GM08714 (cell line): Measurements from ENCODE around the gene CCDC8.
"Not testable (repeated sequence)": the region's sequence is repeated elsewhere in the genome, so short reads cannot be mapped to it uniquely, and the experiment has no call there.

ENCODE experiments used
- H3K4me3 ChIP-seq: fragments of 200-500 bp; sonication (Bioruptor generic); 2 replicates; pipeline ENCODE4 v1.5.1; 2014; ENCODE audit warnings: mild to moderate bottlenecking, low read length, inconsistent platforms
- ZNF274 ChIP-seq: IDR thresholded peaks from 2 replicates; pipeline ENCODE4 v1.6.1; 2012; ENCODE audit warnings: mild to moderate bottlenecking, low read depth, low read length

CCDC8 gene

GRCh38 chr19:46442808-46443450 is 29.6 kb upstream of the CCDC8 start:
- TF ChIP-seq ZNF274, result no peak
- no peak overlapping the region for H3K4me3 ChIP-seq

- H3K4me3 ChIP-seq, result no peak overlapping the region
- no peak for TF ChIP-seq ZNF274
Observed at GRCh38 chr19:46441866-46442265, 28.5 kb upstream of the CCDC8 start.

- not testable (repeated sequence) for H3K4me3 ChIP-seq
Observed at GRCh38 chr19:46435689-46436088, 22.3 kb upstream of the CCDC8 start.

GRCh38 chr19:46435009-46435408 is 21.6 kb upstream of the CCDC8 start:
- no peak for TF ChIP-seq ZNF274
- no peak overlapping the region for H3K4me3 ChIP-seq

- H3K4me3 ChIP-seq, result not testable (repeated sequence)
Observed at GRCh38 chr19:46433470-46433869, 20.1 kb upstream of the CCDC8 start.

- H3K4me3 ChIP-seq, result no peak overlapping the region
- no peak for TF ChIP-seq ZNF274
Observed at GRCh38 chr19:46431824-46432223, 18.5 kb upstream of the CCDC8 start.

- no peak overlapping the region for H3K4me3 ChIP-seq
- no peak for TF ChIP-seq ZNF274
Observed at GRCh38 chr19:46429999-46430398, 16.6 kb upstream of the CCDC8 start.

- no peak for TF ChIP-seq ZNF274
- no peak within 1 kb of the TSS; the same call in 1 of the 2 replicates for H3K4me3 ChIP-seq
Observed at GRCh38 chr19:46428239-46429135, 15.1 kb upstream of the CCDC8 start, which contains the start of gene PNMA8C. TSS of gene PNMA8C (minus strand) at chr19:46428936. CDS start at chr19:46428359, 577 bp downstream.

- no peak for TF ChIP-seq ZNF274
- no peak overlapping the region for H3K4me3 ChIP-seq
Observed at GRCh38 chr19:46427518-46428045, 14.2 kb upstream of the CCDC8 start.

GRCh38 chr19:46426506-46427162 is 13.3 kb upstream of the CCDC8 start:
- no peak for TF ChIP-seq ZNF274
- peak overlapping the region; percentile 54; the same call in 1 of the 2 replicates for H3K4me3 ChIP-seq

GRCh38 chr19:46426035-46426505 is 12.7 kb upstream of the CCDC8 start:
- H3K4me3 ChIP-seq, result peak overlapping the region; percentile 54; the same call in 1 of the 2 replicates
- no peak for TF ChIP-seq ZNF274

GRCh38 chr19:46423188-46423587 is 9.8 kb upstream of the CCDC8 start:
- H3K4me3 ChIP-seq, result no peak overlapping the region
- no peak for TF ChIP-seq ZNF274

- H3K4me3 ChIP-seq, result no peak overlapping the region
- no peak for TF ChIP-seq ZNF274
Observed at GRCh38 chr19:46422344-46422743, 9.0 kb upstream of the CCDC8 start.

- no peak overlapping the region for H3K4me3 ChIP-seq
- no peak for TF ChIP-seq ZNF274
Observed at GRCh38 chr19:46420056-46420455, 6.7 kb upstream of the CCDC8 start.

- H3K4me3 ChIP-seq, result not testable (repeated sequence)
Observed at GRCh38 chr19:46415804-46416709, 2.7 kb upstream of the CCDC8 start.

GRCh38 chr19:46414899-46415298 is 1.5 kb upstream of the CCDC8 start:
- H3K4me3 ChIP-seq, result not testable (repeated sequence)
